Measurements from ENCODE around the gene PCDHGA6.

PCDHGA6 gene

DNA sequence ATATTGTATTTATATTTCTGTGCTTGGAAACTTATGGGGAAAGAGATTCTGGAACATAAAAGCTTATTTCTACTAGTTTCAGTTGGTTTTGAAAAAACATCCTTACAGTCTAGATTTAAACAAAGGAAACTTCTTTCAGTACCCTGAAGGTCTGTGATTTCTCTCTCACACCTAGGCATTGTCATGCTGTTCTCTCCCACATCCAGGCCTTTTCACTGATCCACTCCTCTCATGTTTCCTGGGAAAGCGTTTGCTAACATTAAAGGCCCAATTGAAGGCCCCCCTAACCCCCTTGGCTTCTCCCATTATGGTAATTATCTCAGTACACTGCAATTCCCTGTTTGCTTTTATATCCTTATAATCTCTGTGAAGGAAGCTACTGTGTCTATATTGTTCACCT is 30.9 kb upstream of the PCDHGA6 start:
- TF ChIP-seq ZNF169 (tag by site-specific recombination; IDR thresholded peaks at IDR 0.05) (no peak), PRDM10 (tag by site-specific recombination; IDR thresholded peaks at IDR 0.05) (no peak), ZNF704 (tag by site-specific recombination; IDR thresholded peaks at IDR 0.05) (no peak), ZNF571 (tag by site-specific recombination; IDR thresholded peaks at IDR 0.05) (no peak)
- TF ChIP-seq, protein P1, sequence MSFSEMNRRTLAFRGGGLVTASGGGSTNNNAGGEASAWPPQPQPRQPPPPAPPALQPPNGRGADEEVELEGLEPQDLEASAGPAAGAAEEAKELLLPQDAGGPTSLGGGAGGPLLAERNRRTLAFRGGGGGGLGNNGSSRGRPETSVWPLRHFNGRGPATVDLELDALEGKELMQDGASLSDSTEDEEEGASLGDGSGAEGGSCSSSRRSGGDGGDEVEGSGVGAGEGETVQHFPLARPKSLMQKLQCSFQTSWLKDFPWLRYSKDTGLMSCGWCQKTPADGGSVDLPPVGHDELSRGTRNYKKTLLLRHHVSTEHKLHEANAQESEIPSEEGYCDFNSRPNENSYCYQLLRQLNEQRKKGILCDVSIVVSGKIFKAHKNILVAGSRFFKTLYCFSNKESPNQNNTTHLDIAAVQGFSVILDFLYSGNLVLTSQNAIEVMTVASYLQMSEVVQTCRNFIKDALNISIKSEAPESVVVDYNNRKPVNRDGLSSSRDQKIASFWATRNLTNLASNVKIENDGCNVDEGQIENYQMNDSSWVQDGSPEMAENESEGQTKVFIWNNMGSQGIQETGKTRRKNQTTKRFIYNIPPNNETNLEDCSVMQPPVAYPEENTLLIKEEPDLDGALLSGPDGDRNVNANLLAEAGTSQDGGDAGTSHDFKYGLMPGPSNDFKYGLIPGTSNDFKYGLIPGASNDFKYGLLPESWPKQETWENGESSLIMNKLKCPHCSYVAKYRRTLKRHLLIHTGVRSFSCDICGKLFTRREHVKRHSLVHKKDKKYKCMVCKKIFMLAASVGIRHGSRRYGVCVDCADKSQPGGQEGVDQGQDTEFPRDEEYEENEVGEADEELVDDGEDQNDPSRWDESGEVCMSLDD (tag by site-specific recombination; IDR thresholded peaks at IDR 0.05), result no peak
- H3K4me3 ChIP-seq (ENCODE audit: low read depth, low read length), result no peak overlapping the region
- no peak overlapping the region for H3K27ac ChIP-seq (ENCODE audit: extremely low read depth, low read depth, low read length)
- H3K4me1 ChIP-seq (ENCODE audit: control insufficient read depth, insufficient read depth, low read length), result no peaks in the 10 kb centered on the region
- no peaks in the 10 kb centered on the region for H3K9me3 ChIP-seq (ENCODE audit: control insufficient read depth, insufficient read depth, low read depth, low read length)
- ChIA-PET POLR2A (no interaction called here), CTCF (interaction anchor here (0.6 to 3.3 kb wide), 16 partner anchors 9 to 484 kb away, joined by 3 to 21 read pairs (median 4); partner anchors contain the start of genes PCDHGA1, PCDHGA5, PCDHGB5 and TAF7)
- no peaks in the 10 kb centered on the region for H3K36me3 ChIP-seq (ENCODE audit: control insufficient read depth in 2 of 2, insufficient read depth in 1 of 2, low read length in 2 of 2)

GRCh38 chr5:141343242-141343952 is 30.3 kb upstream of the PCDHGA6 start, which contains the start of gene PCDHGA3:
Gene PCDHGA3 (plus strand): TSS chr5:141343829. CDS start chr5:141344034, 205 bp downstream.
- no peak within 1 kb of the TSS for H3K4me3 ChIP-seq (ENCODE audit: low read depth, low read length)
- no peak within 1 kb of the TSS for H3K27ac ChIP-seq (ENCODE audit: extremely low read depth, low read depth, low read length)
- no peaks in the 10 kb centered on the region for H3K9me3 ChIP-seq (ENCODE audit: control insufficient read depth, insufficient read depth, low read depth, low read length)
- no peaks in the 10 kb centered on the region for H3K36me3 ChIP-seq (ENCODE audit: control insufficient read depth in 2 of 2, insufficient read depth in 1 of 2, low read length in 2 of 2)
- no peak for TF ChIP-seq ZNF140 (tag by site-specific recombination; IDR thresholded peaks at IDR 0.05)
- no peak for TF ChIP-seq ZNF785 (tag by site-specific recombination; IDR thresholded peaks at IDR 0.05)
- peak; percentile 30; the same call in 1 of the 2 replicates for TF ChIP-seq ZNF2 (tag by site-specific recombination; IDR thresholded peaks at IDR 0.05)
- TF ChIP-seq ZNF585B (tag by site-specific recombination; IDR thresholded peaks at IDR 0.05), result no peak
- TF ChIP-seq ZNF654 (tag by site-specific recombination; IDR thresholded peaks at IDR 0.05; ENCODE audit: low read depth), result peak; percentile 20; the same call in 1 of the 2 replicates
- no peak for TF ChIP-seq SALL2 (tag by site-specific recombination; IDR thresholded peaks at IDR 0.05; ENCODE audit: borderline replicate concordance)
- no peak for TF ChIP-seq PRDM2 (tag by site-specific recombination; IDR thresholded peaks at IDR 0.05; ENCODE audit: borderline replicate concordance)
- ChIA-PET POLR2A (interaction anchor here (1.0 kb wide), 1 partner anchor 23 kb away, joined by 6 read pairs; the partner anchor contains the start of gene TAF7), CTCF (interaction anchor here (0.6 to 3.3 kb wide), 13 partner anchors 9 to 223 kb away, joined by 3 to 21 read pairs (median 7); partner anchors contain the start of genes PCDHGA1, PCDHGA5, PCDHGB5 and TAF7)
- no peaks in the 10 kb centered on the region for H3K4me1 ChIP-seq (ENCODE audit: control insufficient read depth, insufficient read depth, low read length)

Measured in HEK293 (cell line).